GM13976 (cell line): ENCODE data around the gene LRPPRC.

Experiments used
- DNase-seq: peaks from one replicate; pipeline ENCODE4 v3.0.0; 2012; ENCODE audit warnings: low spot score
- CTCF ChIP-seq: IDR thresholded peaks from 2 replicates; pipeline ENCODE4 v1.5.1; 2012; ENCODE audit warnings: borderline replicate concordance, mild to moderate bottlenecking; ENCODE audit not compliant: insufficient read depth; ENCODE audit errors: extremely low read depth, missing control alignments, control extremely low read depth
- in situ Hi-C: fragments of 300-500 bp; cut with MboI; formaldehyde crosslinking; loops from one replicate; pipeline ENCODE4 v1.12.0; 2022; ENCODE audit warnings: low sequenced_read_pairs, mixed read lengths, inconsistent platforms; ENCODE audit not compliant: unreplicated experiment

LRPPRC gene

GRCh38 chr2:43880952-43881351, 114.8 kb downstream of the LRPPRC start:
- no peak for TF ChIP-seq CTCF
- in situ Hi-C loops: no loop called here
- no peak for DNase-seq

GRCh38 chr2:43880471-43880870, 115.3 kb downstream of the LRPPRC start:
- no peak for TF ChIP-seq CTCF
- in situ Hi-C loops: no loop called here
- DNase-seq: no peak

- in situ Hi-C loops: no loop called here
- TF ChIP-seq CTCF: no peak
- no peak for DNase-seq
Observed at GRCh38 chr2:43879261-43879660, 116.5 kb downstream of the LRPPRC start.

GRCh38 chr2:43877782-43878464, 117.9 kb downstream of the LRPPRC start:
- in situ Hi-C loops: no loop called here
- peak; percentile 84 for DNase-seq
- TF ChIP-seq CTCF: peak; percentile 98

GRCh38 chr2:43874776-43875451, 120.9 kb downstream of the LRPPRC start:
- DNase-seq: peak; percentile 12
- TF ChIP-seq CTCF: no peak
- in situ Hi-C loops: no loop called here

- in situ Hi-C loops: no loop called here
- no peak for TF ChIP-seq CTCF
- no peak for DNase-seq
Observed at GRCh38 chr2:43872151-43872550, 123.6 kb downstream of the LRPPRC start.

- no peak for DNase-seq
- in situ Hi-C loops: no loop called here
- no peak for TF ChIP-seq CTCF
Observed at GRCh38 chr2:43855292-43855691, 140.5 kb downstream of the LRPPRC start.
